ENCODE data around the gene NELL2. TPM values are rescaled to one million over a fixed set of nuclear protein-coding genes. Genes with fewer than 3 reads are reported as not detected.

Gene NELL2
- total RNA-seq, 2 donors from 2014 or later = 5.1 to 6.9 TPM

- Mint-ChIP-seq H3K27me3 (ENCODE audit: insufficient read depth) (no peaks in the 10 kb centered on the region), H3K4me1 (no peaks in the 10 kb centered on the region), H3K9me3 (no peaks in the 10 kb centered on the region), H3K36me3 (ENCODE audit: low read depth) (no peaks in the 10 kb centered on the region), H3K4me3 (no peak overlapping the region), H3K27ac (no peak overlapping the region)
- Histone ChIP-seq H3K36me3 (ENCODE audit: control insufficient read depth, insufficient read depth, low read length) (no peaks in the 10 kb centered on the region), H3K4me3 (ENCODE audit: low read length) (no peak overlapping the region), H3K9ac (ENCODE audit: extremely low read depth, low read length, poor library complexity, severe bottlenecking) (no peak overlapping the region), H3K27ac (ENCODE audit: low read depth, low read length) (no peak overlapping the region), H3K4me1 (ENCODE audit: control insufficient read depth, insufficient read depth, low read length) (no peaks in the 10 kb centered on the region), H3K27me3 (ENCODE audit: control insufficient read depth, insufficient read depth, low read length, poor library complexity, severe bottlenecking) (no peaks in the 10 kb centered on the region), H3K9me3 (ENCODE audit: control insufficient read depth, low read length) (peaks cover 8% of the 10 kb centered on the region)
- no peak for DNase-seq
- WGBS, 2 experiments (ENCODE audit: insufficient coverage in 1 of 2, insufficient read length in 1 of 2) = 83% methylated on average over 1 of the region's 1 CpG; no CpG with 5 or more reads in 1 of the 2 experiments
- TF ChIP-seq, protein P1, sequence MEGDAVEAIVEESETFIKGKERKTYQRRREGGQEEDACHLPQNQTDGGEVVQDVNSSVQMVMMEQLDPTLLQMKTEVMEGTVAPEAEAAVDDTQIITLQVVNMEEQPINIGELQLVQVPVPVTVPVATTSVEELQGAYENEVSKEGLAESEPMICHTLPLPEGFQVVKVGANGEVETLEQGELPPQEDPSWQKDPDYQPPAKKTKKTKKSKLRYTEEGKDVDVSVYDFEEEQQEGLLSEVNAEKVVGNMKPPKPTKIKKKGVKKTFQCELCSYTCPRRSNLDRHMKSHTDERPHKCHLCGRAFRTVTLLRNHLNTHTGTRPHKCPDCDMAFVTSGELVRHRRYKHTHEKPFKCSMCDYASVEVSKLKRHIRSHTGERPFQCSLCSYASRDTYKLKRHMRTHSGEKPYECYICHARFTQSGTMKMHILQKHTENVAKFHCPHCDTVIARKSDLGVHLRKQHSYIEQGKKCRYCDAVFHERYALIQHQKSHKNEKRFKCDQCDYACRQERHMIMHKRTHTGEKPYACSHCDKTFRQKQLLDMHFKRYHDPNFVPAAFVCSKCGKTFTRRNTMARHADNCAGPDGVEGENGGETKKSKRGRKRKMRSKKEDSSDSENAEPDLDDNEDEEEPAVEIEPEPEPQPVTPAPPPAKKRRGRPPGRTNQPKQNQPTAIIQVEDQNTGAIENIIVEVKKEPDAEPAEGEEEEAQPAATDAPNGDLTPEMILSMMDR (conservative IDR thresholded peaks at IDR 0.05) = no peak
These were observed 16.0 kb downstream of the NELL2 start for GRCh38 chr12:44859998-44860689.

DNA sequence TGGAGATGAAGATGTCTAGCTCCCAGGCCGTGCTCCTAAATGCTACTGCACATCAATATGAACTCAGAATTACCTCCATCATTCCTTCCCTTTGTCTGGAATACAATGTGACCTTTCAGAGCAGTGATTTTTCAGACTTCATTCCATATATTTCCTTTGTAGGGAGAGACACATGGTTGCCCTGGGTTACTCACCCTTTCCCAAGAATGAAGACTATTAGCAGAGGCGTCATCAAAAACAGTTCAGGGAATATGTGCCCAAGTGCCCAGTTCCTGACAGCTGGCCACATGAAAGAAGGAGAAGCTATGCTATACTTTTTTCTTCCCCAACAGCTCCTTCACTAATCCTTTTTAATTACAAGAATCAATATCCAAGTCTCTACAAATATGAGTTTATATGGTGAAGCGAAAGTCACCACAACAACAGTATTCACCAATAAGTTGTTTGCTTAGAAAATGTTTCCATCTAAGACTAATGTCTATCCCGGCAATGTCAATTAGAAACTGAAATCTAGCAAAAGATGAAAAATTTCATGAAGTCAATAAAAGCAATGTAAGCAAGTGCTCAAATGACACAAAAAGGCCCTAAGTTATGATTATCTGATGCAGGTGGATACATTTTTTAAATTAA, 17.8 kb downstream of the NELL2 start:
- Histone ChIP-seq H3K9ac (ENCODE audit: extremely low read depth, low read length, poor library complexity, severe bottlenecking) (no peak overlapping the region), H3K4me1 (ENCODE audit: control insufficient read depth, insufficient read depth, low read length) (no peaks in the 10 kb centered on the region), H3K27me3 (ENCODE audit: control insufficient read depth, insufficient read depth, low read length, poor library complexity, severe bottlenecking) (no peaks in the 10 kb centered on the region), H3K4me3 (ENCODE audit: low read length) (no peak overlapping the region), H3K9me3 (ENCODE audit: control insufficient read depth, low read length) (peaks cover 7% of the 10 kb centered on the region), H3K27ac (ENCODE audit: low read depth, low read length) (peak overlapping the region; percentile 37), H3K36me3 (ENCODE audit: control insufficient read depth, insufficient read depth, low read length) (no peaks in the 10 kb centered on the region)
- H3K4me1 Mint-ChIP-seq = no peaks in the 10 kb centered on the region
- TF ChIP-seq, protein P1 (conservative IDR thresholded peaks at IDR 0.05) = no peak
- no peaks in the 10 kb centered on the region for H3K9me3 Mint-ChIP-seq
- H3K4me3 Mint-ChIP-seq = no peak overlapping the region
- WGBS, 2 experiments (ENCODE audit: insufficient coverage in 1 of 2, insufficient read length in 1 of 2) = 66 to 92% methylated on average over 3 to 4 of the region's 4 CpGs
- H3K36me3 Mint-ChIP-seq (ENCODE audit: low read depth) = no peaks in the 10 kb centered on the region
- H3K27ac Mint-ChIP-seq = no peak overlapping the region
- no peaks in the 10 kb centered on the region for H3K27me3 Mint-ChIP-seq (ENCODE audit: insufficient read depth)
- DNase-seq = no peak

DNA sequence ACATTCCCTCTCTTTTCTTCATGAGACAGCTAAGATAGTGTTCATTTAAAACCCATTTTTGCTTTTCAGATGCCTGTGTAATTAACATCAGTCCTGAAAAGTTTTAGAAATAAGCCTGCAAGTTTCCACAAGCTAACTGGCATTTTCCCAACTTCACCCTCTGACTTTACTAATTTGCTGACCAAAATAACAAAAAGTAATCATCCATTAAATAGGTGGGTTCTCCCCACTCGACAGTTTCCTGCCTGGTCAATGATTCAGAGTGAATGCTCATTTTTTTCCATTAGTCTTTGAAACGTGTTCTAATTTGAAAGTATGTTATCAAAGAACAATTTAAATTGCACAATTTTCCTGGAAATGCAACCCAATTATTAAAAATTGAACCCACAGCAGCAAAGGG, 23.6 kb downstream of the NELL2 start:
- H3K9me3 ChIP-seq (ENCODE audit: control insufficient read depth, low read length) = no peaks in the 10 kb centered on the region
- H3K9ac ChIP-seq (ENCODE audit: extremely low read depth, low read length, poor library complexity, severe bottlenecking) = no peak overlapping the region
- H3K4me1 ChIP-seq (ENCODE audit: control insufficient read depth, insufficient read depth, low read length) = no peaks in the 10 kb centered on the region
- Mint-ChIP-seq H3K27ac (no peak overlapping the region), H3K27me3 (ENCODE audit: insufficient read depth) (no peaks in the 10 kb centered on the region), H3K9me3 (no peaks in the 10 kb centered on the region), H3K4me3 (no peak overlapping the region), H3K4me1 (no peaks in the 10 kb centered on the region), H3K36me3 (ENCODE audit: low read depth) (no peaks in the 10 kb centered on the region)
- H3K4me3 ChIP-seq (ENCODE audit: low read length) = no peak overlapping the region
- no peaks in the 10 kb centered on the region for H3K27me3 ChIP-seq (ENCODE audit: control insufficient read depth, insufficient read depth, low read length, poor library complexity, severe bottlenecking)
- H3K27ac ChIP-seq (ENCODE audit: low read depth, low read length) = no peak overlapping the region
- TF ChIP-seq, protein P1 (conservative IDR thresholded peaks at IDR 0.05) = no peak
- no peak for DNase-seq
- no peaks in the 10 kb centered on the region for H3K36me3 ChIP-seq (ENCODE audit: control insufficient read depth, insufficient read depth, low read length)
- 94 to 100% methylated on average over 1 of the region's 2 CpGs for WGBS, 2 experiments (ENCODE audit: insufficient coverage in 1 of 2, insufficient read length in 1 of 2)

All from endodermal cell (in vitro differentiated cells).